ENCODE measurements around the gene LTBP1.

Gene LTBP1

GRCh38 chr2:32931945-32932709 is 14.6 kb upstream of the LTBP1 start:
- DNase-seq: no peak

- no peak for DNase-seq
Measured at GRCh38 chr2:32932825-32933755, 13.7 kb upstream of the LTBP1 start.

DNA sequence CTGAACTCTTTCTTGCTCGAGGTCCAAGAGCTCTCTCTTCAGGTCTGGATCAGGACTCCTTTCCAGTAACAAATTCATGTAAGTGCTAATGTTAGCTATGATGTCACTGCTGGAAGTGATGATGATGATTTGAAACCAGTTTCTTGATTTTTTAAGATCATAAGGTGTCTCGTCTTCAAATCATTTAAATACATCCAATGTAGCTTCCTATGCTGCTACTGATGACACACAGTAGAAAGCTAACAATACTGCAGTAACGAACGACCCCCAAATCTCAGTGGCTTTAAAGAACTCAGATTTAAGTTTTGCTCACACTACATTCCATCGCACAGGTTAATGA is 13.0 kb upstream of the LTBP1 start:
- DNase-seq: no peak

GRCh38 chr2:32937602-32938448 is 8.9 kb upstream of the LTBP1 start:
- no peak for DNase-seq

DNA sequence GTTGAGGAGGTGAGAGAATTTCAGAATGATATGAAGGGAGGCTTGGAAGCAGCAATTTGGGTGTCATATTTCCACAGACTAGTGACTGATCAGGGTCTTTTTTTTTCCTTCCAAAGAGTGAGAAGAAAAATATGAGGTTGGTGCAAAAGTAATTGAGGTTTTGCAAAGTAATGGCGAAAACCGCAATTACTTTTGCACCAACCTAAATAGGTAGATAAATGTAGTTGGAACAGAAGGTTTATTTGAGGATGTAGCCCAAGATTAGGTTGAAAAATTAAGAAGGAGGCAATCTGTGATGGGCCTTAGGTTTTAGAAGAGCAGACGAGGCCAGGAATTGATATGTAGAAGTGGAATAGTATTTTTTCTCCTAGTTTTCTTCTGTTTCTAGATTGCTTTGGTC is 7.8 kb upstream of the LTBP1 start:
- no peak for DNase-seq

GRCh38 chr2:32940316-32940997 is 6.3 kb upstream of the LTBP1 start:
- DNase-seq: no peak

- DNase-seq: no peak
Measured at GRCh38 chr2:32941944-32942690, 4.6 kb upstream of the LTBP1 start.

GRCh38 chr2:32942793-32943485 is 3.8 kb upstream of the LTBP1 start:
- DNase-seq: no peak

DNA sequence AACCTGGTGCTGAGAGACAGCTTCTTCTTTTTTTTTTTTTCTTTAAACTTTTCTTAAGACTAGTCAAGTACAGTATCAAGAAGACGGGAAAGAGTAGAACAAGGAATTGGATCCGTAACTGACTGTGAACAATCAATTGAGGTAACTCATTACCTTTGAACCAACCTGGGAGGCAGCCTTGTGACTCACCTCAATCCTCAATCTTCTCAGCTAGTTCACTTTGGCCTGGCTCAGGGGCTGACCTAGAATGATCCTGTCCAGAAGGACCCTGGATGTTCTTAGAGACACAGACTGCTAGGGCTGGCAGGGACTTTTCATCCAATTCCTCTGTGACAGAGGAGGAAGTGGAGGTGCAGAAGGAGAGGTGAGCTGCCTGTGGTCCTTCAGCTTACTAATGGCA is 1.5 kb upstream of the LTBP1 start:
- no peak for DNase-seq

GRCh38 chr2:32947076-32947483 is 327 bp downstream of the LTBP1 start:
- DNase-seq: no peak

- DNase-seq: no peak
Measured at GRCh38 chr2:32947484-32948143, 861 bp downstream of the LTBP1 start.

GRCh38 chr2:32948266-32948665 is 1.5 kb downstream of the LTBP1 start:
- no peak for DNase-seq

GRCh38 chr2:32949260-32949659 is 2.5 kb downstream of the LTBP1 start:
- no peak for DNase-seq

DNA sequence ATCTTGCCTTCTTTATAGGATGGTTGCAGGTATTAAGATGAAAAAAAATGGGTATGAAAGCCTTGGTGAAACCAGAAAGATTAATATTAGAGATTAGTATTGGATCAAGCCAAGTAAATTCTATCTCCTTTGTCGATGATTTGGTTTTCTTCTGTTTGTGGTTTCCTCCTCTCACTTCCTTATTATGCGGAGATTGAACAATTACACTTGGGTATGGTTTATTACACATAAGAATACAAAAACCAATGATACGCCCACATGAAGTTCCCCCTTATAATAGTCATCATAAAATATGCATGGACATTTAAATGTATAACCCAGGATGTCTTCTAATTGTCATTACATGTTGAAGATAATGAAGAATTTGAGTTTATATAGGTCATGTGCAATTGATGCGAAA is 4.9 kb downstream of the LTBP1 start:
- no peak for DNase-seq

- no peak for DNase-seq
Measured at GRCh38 chr2:32952761-32953476, 6.2 kb downstream of the LTBP1 start.

DNA sequence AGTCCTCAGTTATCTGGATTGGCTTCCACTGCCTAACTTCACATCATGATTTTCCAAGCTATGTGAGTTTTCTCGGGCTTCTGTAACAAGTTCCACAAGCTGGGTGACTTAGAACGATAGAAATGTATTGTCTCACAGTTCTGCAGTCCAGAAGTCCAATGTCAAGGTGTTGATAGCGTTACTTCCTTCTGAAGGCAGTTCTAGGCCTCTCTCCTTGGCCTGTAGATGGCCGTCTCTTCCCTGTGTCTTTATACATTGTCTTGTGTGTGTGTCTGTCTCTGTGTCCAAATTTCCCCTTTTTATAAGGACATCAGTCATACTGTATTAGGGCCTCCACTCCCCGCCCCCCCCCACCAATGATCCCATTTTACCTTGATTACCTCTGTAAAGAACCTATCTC is 7.5 kb downstream of the LTBP1 start:
- DNase-seq: no peak

- no peak for DNase-seq
Measured at GRCh38 chr2:32958821-32959220, 12.1 kb downstream of the LTBP1 start.

GRCh38 chr2:32960238-32960637 is 13.5 kb downstream of the LTBP1 start:
- no peak for DNase-seq

DNA sequence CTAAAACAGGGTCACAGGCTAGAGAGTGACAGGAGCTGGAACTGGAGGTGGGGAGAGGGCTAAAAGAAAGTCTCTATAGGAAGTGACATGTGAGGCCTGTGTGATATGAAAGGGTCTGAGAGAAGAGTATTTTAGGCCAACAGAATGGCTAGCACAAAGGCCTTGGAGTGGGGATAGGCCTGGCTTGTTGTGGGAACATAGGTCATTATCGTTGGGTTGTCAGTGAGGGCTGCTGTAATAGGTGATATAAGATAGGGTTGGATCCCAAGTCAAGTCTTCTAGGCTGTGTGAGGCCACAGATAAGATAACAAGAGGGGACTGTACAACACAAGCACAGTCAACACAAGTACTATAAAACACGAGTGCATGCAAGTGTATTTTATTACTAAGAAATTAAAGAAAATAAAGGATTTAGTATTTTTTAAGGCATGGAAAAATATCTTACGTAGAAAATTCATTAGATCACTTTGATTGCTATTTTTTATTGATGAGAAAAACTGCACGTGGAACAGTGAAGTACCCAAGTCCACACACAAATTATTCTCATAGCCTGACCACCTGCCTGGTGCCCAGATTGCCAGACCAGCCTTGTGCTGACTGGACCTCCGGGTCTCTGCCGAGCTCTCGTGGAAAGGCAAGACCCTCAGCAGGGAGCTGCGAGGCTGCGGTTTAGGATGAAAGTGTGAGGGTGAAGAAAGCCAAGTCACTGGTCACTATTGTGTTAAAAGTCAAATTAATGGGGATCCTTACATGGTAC is 14.1 kb downstream of the LTBP1 start:
- no peak for DNase-seq

Measured in SIG-M5 (cell line).